DLD1 (cell line): ENCODE results near the gene GBA2.

ENCODE experiments used
- in situ Hi-C: cut with HindIII; loops from 2 replicates; pipeline ENCODE4 v1.10.0; 2017; ENCODE audit warnings: low sequenced_read_pairs

Gene GBA2

DNA sequence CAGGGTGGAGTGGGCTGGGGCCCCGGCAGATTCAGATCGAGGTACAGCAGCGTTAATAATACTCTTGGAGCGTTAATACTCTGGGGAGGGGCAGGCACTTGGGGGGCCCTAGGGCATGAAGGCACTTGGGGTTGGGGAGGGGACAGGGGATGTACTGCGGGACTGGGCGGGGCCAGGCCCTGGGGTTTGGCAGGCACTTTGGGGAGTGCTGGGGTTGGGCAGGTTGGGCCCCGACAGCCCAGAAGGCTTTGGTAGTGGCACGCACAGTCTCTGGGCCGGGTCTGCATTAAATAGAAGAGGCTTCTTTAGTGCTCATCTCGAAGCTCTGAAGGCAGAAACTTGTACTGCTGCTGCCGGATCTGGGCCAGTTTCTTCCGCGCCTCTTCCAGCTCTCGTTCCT is 51.5 kb downstream of the GBA2 start:
- in situ Hi-C loops: no loop called here

DNA sequence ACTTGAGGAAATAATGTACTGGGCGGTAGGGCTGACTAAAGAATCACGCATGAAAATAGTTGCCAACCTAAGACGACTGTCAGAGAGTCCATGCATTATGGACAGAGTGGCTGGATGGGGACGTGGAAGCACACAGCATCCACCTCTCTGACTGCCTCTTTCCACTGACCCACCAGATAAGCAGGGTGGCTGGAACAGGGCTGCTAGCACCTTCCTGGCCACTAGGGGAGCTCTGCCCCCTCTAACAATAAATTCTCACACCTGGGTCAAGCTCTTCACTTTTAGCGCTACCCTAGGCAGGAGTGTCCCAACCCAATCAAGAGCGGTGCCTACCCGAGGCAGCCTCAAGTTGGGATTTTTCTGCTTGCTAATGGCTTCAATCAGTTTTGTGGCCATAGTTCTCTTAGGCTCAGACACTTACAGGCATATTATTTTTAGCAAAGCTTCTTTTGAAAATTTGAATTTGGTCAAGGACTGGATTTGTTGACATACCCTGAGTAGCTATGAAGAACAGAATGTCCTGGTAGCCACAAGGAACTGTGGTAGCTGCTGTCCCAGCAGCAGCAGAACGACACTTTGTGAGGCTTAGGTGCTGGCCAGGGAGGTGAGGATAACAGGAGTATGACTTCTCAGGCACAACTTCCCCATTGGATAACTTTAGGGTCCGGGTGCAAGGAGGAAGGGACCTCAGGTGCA is 52.4 kb downstream of the GBA2 start:
- in situ Hi-C loops: no loop called here

DNA sequence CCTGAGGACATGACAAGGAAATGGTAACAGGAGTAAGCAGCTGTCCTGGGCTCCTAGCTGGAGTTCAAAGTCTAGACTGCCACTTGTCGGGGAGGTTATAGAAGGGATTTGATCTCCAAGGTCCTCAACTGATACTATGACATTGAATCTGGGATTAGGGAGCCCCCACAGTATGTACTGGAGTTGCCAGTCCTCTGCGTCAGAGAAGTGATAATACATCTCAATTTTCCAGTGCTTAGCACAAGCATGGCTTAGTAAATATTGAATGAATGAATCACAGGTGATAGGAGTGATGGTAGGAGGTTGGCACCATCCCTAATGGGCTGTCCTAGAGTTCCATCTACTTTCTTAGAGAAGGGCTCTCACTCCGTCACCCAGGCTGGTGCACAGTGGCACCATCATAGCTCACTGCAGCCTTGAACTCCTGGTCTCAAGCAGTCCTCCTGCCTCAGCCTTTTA is 53.1 kb downstream of the GBA2 start:
- in situ Hi-C loops: no loop called here

DNA sequence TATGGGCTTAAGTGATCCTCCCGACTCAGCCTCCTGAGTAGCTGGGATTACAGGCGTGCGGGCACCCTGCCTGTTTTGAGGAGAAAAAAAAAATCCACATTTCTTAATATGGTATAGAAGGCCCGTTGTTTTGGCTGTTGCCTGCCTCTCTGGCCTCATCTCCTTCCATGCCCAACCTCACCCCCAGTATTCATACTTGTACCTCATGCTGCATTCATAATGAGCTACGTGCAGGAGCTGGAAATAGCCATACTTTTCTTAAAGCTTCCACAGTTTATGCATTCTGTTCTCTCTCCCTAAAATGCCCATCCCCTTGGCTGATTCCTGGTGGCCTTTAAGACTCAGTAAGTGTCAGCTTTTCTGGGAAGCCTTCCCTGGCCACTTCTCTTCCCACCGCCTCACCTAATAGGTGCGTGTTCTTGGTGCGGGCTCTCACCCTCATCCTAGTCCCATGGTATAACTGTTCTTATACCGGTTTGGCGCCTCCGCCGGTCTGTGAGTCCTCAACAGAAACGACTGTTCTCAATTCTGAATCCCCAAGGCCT is 57.2 kb downstream of the GBA2 start:
- in situ Hi-C loops: no loop called here

DNA sequence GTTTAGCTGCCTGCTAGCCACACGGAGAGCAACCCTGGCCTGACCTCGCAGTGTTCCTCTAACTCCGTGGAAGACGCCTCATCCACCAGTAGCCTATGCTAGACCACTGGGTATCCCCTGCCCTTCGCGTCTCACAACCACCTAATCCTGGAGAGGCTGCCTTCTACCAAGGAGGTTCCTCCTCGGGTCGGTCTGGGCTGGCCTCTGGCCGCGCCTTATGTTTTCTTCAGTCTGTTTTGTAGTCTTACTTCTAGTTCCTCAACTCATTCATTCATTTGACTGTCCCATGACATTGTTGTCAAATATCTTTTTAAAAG is 57.7 kb downstream of the GBA2 start:
- in situ Hi-C loops: no loop called here

DNA sequence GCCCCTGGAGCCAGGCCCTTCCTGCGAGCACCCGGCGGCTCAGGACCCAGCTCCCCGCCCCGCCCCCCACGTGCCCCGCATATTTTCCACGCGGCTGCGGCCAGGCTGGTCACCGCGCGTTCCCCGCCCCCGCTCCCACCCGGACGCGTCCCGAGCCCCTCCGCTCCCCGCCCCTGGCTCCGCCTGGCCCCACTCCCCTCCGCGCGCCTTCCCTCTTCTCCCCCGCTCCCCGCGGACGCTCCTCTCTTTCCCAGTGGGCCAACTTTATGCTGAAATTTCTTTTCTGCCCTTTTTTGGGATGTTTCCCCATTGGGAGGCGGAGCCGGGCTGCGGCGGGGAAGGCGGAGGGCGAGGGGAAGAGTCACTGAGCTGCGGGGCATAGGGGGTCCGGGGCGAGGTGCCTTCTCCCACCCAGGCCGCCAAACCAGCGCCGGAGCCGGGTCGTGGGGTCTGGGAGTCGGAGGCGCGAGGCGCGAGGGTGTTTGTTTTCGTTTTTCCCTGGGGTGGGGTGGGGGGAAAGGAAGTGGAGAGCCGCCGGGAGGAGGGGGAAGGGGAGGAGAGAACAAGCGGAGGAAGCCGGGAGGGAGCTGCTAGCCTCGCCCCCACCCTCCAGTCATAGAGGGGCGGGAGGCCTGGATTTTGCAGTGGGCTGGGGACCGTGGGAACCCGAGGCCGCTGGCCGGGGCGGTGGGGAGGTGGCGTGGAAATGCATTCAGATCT is 58.3 kb downstream of the GBA2 start:
- in situ Hi-C loops: no loop called here

DNA sequence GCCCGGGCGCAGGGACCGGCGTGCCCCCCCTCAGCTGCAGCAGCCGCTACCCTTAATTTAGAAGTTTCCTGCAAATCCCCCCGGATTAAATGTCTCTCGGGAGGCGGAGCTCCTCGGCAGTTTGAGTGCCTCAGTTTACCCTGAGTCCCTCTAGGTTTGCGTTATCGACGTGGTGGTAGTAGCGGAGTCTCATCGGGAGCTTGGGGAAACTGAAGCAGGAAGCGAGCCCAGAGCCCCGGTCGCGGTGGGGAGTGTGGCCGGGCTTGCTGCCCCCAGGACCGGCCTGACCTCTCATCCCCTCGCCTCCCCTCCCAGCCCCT is 58.8 kb downstream of the GBA2 start:
- in situ Hi-C loops: no loop called here

DNA sequence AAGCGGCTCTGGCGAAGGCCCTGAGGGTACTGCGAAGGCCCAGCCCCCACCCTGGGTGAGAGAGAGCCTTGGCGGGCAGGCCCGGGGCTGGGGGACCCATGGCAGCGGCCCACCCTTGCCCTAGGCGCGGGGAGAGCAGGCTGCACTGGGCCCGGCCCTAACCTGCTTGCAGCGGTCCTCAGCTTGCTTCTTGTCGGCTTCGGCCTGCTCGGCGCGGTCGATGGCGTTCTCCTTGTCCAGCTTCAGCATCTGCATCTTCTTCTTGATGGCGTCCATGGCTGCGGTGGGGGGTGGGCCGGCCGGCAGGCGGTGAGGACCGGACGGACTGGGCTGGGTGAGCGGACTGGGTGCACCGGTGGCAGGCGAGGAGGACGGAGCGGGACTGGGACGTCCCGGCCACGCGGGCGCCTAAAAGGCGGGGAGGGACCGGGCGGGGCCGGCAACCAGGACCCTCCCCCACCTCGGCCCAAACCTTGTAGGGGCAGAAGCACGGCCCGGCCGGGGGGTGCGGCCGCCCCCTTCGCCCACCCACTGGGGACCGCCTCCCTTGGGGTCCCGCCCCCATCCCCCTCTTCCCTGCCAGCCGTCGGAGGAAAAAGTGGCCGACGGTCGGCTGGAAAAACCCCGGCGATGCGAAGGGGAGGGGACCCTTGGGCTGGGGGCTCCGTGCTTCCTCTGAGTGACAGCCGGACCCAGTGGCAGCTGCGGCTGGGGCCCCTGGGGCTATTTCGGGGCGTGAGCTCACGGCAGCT is 59.3 kb downstream of the GBA2 start, which contains the start of gene TPM2:
TSS of gene TPM2 (minus strand) at position 384 of the 752 bp plus-strand sequence. CDS start at position 276, 108 bp downstream.
- in situ Hi-C loops: no loop called here

DNA sequence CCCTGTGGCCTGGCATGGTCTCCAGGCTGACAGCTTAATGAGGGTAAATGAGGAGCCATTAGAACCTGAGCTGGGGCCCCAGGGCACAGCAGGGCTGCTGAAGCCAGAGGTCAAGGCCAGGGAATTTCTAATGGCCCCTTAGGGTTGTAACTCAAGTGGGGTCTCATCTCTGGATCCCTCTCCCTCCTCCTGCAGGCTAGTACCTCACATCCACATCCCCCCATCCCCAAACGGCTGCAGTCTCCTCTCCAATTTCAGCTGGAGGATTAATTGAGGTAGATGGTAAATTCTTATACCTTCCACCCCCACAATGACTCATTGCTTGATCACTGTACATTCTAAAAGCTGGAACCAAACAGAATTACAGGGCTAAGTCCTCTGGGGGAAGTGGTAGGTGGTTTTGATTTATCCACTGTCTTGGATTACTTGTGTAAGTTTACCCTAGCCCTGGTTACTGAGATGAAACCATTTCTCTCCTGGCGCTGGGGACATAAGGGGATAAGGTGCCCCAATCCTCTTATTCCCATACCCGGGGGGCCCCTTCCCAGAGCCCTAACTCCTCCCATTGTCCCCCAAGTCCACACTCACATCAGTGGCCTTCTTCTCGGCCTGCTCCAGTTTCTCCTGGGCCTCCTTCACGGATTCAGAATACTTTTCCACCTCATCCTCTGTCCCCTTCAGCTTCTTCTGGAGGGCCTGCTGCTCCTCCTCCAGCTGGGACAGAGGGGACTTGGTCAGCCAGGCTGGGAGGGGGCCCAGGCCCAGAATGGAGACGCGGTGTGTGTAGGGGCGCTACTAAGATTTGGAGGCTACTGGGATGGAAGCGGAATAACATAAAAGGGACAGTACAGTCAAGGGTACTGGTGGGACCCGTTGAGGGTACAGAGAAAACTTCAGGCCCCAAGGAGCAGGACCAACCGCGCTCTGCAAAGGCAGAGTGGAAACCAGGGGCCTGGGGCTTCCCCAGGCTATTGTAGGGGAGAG is 60.2 kb downstream of the GBA2 start:
- in situ Hi-C loops: no loop called here

DNA sequence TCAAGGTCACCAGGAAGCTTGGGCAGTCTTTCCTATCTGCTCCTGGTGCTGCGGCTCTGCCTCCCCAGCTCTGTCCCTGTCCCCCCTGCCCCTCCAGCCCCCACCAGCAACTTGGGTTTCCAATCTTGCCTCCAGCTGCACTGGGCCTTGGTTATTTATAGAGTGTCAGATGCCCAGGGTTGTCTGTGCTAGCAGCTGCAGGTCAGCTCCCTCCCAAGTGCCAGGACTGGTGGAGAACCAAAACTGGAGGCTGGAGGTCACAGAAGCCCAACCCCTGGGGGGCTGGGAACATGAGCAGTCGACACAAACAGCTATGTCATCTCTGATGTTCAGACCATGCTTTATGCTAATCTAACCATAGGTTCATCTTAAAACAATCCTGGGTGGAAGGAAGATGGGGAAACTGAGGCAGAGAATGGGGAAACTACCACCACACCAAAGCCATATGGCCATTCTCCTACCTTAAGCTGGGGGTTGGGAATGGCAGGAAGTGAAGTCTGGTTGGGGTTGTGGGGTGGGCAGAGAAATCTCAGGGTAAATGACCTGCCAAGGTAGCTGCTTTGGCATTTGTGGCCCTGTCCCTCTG is 61.0 kb downstream of the GBA2 start:
- in situ Hi-C loops: no loop called here

DNA sequence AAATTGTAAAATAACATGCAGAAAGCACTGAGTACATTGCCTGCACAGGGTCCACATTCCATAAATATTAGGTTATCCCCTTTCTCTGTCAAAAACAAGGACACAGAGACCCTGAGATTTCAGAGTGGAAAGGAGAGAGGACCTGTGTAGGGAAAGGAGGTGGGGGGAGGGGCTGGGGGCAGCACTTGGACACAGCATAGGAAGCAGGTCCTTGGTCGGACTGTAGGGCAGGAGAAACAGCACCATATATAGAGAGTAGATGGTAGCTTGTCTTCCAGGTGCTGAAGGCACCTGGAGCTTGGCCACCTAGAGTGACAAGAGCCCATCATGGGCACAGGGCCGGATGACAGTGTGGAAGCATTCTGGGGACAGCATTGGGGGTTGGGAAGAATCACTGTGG is 61.7 kb downstream of the GBA2 start:
- in situ Hi-C loops: no loop called here
